Measurements from ENCODE around the gene RUNX3. TPM values are rescaled to one million over a fixed set of nuclear protein-coding genes. Genes with fewer than 3 reads are reported as not detected.

Gene RUNX3
- polyA plus RNA-seq, 1 donor (not counting 4 experiments of a cell fraction or from before 2014, with no cell fraction given) = not detected

DNA sequence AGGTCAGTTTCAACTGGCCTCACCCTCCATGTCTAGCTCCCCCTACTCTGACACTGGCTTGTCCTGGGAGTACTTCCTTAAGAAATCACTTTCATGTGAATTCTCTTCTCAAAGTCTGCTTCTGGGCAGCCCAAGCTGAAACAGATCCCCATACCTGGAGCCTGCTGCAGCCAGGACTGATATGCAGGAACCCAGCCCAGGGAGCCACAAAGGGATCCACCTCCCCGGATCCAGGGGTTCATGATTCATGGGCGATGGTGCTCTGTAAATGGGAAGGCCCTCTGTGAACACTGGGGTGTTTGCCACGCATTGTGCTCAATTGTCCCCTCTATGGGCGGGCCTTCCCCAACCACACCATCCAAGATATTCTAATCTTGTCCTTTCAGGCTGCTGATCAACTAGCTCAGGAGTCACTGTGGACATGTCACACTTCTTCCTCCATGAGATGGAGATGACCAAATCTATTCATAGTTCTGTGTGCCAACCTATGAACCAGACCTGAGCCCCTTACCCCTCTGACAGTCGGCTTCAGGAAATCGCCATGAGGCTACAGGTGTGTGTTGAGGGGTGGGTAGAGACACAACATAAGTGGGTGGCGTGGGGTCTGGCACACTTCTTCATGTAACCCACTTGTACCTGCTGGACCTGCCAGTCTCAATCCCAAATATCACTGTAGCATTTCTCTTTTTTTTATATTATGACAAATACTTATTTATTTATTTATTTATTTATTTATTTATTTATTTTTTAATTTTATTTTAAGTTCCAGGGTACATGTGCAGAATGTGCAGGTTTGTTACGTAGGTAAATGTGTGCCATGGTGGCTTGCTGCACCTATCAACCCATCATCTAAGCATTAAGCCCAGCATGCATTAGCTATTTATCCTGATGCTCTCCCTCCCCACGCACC, 41.8 kb downstream of the RUNX3 start:
- H2AFZ ChIP-seq (ENCODE audit: control insufficient read depth, low read length) = no peak overlapping the region
- H3K36me3 ChIP-seq (ENCODE audit: control insufficient read depth in 2 of 2, extremely low read depth in 1 of 2, insufficient read depth in 2 of 2, low read length in 2 of 2) = no peaks in the 10 kb centered on the region
- no peak overlapping the region for H3K9ac ChIP-seq (ENCODE audit: control insufficient read depth, extremely low read depth, insufficient read depth, low read length)
- no peaks in the 10 kb centered on the region for H3K79me2 ChIP-seq (ENCODE audit: control insufficient read depth, insufficient read depth, low read length)
- dilution Hi-C loops (cut with MboI; ENCODE audit: extremely low pct_ligation_motif_present, low sequenced_read_pairs) = no loop called here
- H3K27me3 ChIP-seq (ENCODE audit: control insufficient read depth, extremely low read depth, insufficient read depth, low read length) = peaks cover 3% of the 10 kb centered on the region
- H4K20me1 ChIP-seq (ENCODE audit: control insufficient read depth, extremely low read depth, insufficient read depth, low read length) = no peaks in the 10 kb centered on the region
- no peak for TF ChIP-seq EZH2 (IDR thresholded peaks at IDR 0.05; ENCODE audit: low read length)
- TF ChIP-seq, protein P1, sequence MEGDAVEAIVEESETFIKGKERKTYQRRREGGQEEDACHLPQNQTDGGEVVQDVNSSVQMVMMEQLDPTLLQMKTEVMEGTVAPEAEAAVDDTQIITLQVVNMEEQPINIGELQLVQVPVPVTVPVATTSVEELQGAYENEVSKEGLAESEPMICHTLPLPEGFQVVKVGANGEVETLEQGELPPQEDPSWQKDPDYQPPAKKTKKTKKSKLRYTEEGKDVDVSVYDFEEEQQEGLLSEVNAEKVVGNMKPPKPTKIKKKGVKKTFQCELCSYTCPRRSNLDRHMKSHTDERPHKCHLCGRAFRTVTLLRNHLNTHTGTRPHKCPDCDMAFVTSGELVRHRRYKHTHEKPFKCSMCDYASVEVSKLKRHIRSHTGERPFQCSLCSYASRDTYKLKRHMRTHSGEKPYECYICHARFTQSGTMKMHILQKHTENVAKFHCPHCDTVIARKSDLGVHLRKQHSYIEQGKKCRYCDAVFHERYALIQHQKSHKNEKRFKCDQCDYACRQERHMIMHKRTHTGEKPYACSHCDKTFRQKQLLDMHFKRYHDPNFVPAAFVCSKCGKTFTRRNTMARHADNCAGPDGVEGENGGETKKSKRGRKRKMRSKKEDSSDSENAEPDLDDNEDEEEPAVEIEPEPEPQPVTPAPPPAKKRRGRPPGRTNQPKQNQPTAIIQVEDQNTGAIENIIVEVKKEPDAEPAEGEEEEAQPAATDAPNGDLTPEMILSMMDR (optimal IDR thresholded peaks at IDR 0.05 in 1 of 3, IDR thresholded peaks at IDR 0.05 in 1 of 3, conservative IDR thresholded peaks at IDR 0.05 in 1 of 3; ENCODE audit: extremely low read depth in 1 of 3, insufficient read depth in 2 of 3, low read length in 3 of 3) = no peak
- no peak for DNase-seq (ENCODE audit: low read depth, low spot score)
- H3K4me2 ChIP-seq (ENCODE audit: control insufficient read depth, extremely low read depth, insufficient read depth, low read depth, low read length) = no peak overlapping the region
- no peak overlapping the region for H3K4me3 ChIP-seq (ENCODE audit: control insufficient read depth in 2 of 3, extremely low read depth in 1 of 3, insufficient read depth in 2 of 3, low read depth in 1 of 3, low read length in 3 of 3)
- no peaks in the 10 kb centered on the region for H3K4me1 ChIP-seq (ENCODE audit: control insufficient read depth, extremely low read depth, insufficient read depth, low read length)
- H3K27ac ChIP-seq (ENCODE audit: control insufficient read depth, insufficient read depth, low read length) = no peak overlapping the region
- no peaks in the 10 kb centered on the region for H3K9me3 ChIP-seq (ENCODE audit: control insufficient read depth, low read depth, low read length)
- no peak for FAIRE-seq
- no peaks in the 10 kb centered on the region for H3K9me1 ChIP-seq (ENCODE audit: control insufficient read depth, extremely low read depth, insufficient read depth, low read length)

DNA sequence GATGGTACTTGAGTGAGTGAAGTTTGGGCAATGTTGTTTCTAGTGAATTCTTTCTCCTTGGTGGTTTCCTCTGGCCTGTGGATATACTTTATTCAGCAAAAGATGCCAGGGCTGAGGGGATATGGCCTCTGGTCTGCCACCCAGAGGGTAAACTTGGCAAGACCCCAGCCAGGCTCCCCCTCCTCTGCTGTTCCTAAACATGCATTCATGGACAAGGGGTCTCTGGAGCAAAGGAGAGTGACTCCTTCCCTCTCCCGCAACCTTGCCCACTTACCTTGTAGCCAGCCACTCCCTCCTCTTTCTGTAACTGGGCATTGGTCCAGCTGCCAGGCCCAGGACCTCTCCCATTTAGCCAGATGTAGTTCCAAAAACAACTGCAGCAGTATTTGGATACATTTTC, 43.8 kb downstream of the RUNX3 start:
- Histone ChIP-seq H3K27me3 (ENCODE audit: control insufficient read depth, extremely low read depth, insufficient read depth, low read length) (peaks cover 3% of the 10 kb centered on the region), H3K4me1 (ENCODE audit: control insufficient read depth, extremely low read depth, insufficient read depth, low read length) (no peaks in the 10 kb centered on the region), H3K4me3 (ENCODE audit: control insufficient read depth in 2 of 3, extremely low read depth in 1 of 3, insufficient read depth in 2 of 3, low read depth in 1 of 3, low read length in 3 of 3) (no peak overlapping the region), H3K27ac (ENCODE audit: control insufficient read depth, insufficient read depth, low read length) (no peak overlapping the region), H3K36me3 (ENCODE audit: control insufficient read depth in 2 of 2, extremely low read depth in 1 of 2, insufficient read depth in 2 of 2, low read length in 2 of 2) (no peaks in the 10 kb centered on the region), H3K9me3 (ENCODE audit: control insufficient read depth, low read depth, low read length) (no peaks in the 10 kb centered on the region), H2AFZ (ENCODE audit: control insufficient read depth, low read length) (no peak overlapping the region), H3K79me2 (ENCODE audit: control insufficient read depth, insufficient read depth, low read length) (no peaks in the 10 kb centered on the region), H3K4me2 (ENCODE audit: control insufficient read depth, extremely low read depth, insufficient read depth, low read depth, low read length) (no peak overlapping the region), H4K20me1 (ENCODE audit: control insufficient read depth, extremely low read depth, insufficient read depth, low read length) (no peaks in the 10 kb centered on the region), H3K9ac (ENCODE audit: control insufficient read depth, extremely low read depth, insufficient read depth, low read length) (no peak overlapping the region), H3K9me1 (ENCODE audit: control insufficient read depth, extremely low read depth, insufficient read depth, low read length) (no peaks in the 10 kb centered on the region)
- no peak for FAIRE-seq
- dilution Hi-C loops (cut with MboI; ENCODE audit: extremely low pct_ligation_motif_present, low sequenced_read_pairs) = no loop called here
- TF ChIP-seq EZH2 (IDR thresholded peaks at IDR 0.05; ENCODE audit: low read length) = no peak
- TF ChIP-seq, protein P1 (optimal IDR thresholded peaks at IDR 0.05 in 1 of 3, IDR thresholded peaks at IDR 0.05 in 1 of 3, conservative IDR thresholded peaks at IDR 0.05 in 1 of 3; ENCODE audit: extremely low read depth in 1 of 3, insufficient read depth in 2 of 3, low read length in 3 of 3) = no peak
- DNase-seq (ENCODE audit: low read depth, low spot score) = no peak

All from keratinocyte (primary cell).